ENCODE results near the gene ATP1A3.
A peak's percentile ranks its signal among the peaks of the same experiment; 100 is the strongest.
"Not testable (repeated sequence)": the region's sequence is repeated elsewhere in the genome, so short reads cannot be mapped to it uniquely, and the experiment has no call there.

The ATP1A3 gene

GRCh38 chr19:41944336-41944735 lies 49.7 kb downstream of the ATP1A3 start:
- DNase-seq = no peak

- DNase-seq = no peak
Measured at GRCh38 chr19:41941410-41942202, 52.4 kb downstream of the ATP1A3 start.

- DNase-seq = no peak
Measured at GRCh38 chr19:41940731-41941409, 53.2 kb downstream of the ATP1A3 start.

- DNase-seq = peak; percentile 49
Measured at GRCh38 chr19:41939861-41940730, 53.9 kb downstream of the ATP1A3 start.

- DNase-seq = not testable (repeated sequence)
Measured at GRCh38 chr19:41939209-41939608, 54.8 kb downstream of the ATP1A3 start.

GRCh38 chr19:41937525-41938468 lies 56.2 kb downstream of the ATP1A3 start:
- no peak for DNase-seq

DNA sequence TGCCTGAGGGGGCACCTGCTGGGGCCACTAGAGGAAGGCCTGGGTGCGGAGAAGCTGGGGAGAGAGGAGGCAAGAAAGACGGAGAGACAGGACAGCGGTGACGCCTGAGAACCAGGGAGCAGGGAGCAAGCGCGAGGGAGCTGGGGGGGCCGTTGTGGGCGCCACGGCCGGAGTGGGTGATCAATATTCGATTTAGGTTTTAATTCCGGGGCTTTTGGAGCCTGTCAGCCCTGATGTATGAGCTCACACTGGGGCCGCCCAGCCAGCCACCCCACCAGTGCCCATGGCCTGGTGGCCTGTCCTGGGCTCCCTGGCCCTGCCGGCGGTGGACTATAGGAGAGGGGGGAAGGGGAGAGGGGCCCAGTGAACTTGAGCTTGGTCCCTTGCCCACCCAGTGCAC lies 57.1 kb downstream of the ATP1A3 start:
- no peak for DNase-seq

- no peak for DNase-seq
Measured at GRCh38 chr19:41936416-41936850, 57.6 kb downstream of the ATP1A3 start.

DNA sequence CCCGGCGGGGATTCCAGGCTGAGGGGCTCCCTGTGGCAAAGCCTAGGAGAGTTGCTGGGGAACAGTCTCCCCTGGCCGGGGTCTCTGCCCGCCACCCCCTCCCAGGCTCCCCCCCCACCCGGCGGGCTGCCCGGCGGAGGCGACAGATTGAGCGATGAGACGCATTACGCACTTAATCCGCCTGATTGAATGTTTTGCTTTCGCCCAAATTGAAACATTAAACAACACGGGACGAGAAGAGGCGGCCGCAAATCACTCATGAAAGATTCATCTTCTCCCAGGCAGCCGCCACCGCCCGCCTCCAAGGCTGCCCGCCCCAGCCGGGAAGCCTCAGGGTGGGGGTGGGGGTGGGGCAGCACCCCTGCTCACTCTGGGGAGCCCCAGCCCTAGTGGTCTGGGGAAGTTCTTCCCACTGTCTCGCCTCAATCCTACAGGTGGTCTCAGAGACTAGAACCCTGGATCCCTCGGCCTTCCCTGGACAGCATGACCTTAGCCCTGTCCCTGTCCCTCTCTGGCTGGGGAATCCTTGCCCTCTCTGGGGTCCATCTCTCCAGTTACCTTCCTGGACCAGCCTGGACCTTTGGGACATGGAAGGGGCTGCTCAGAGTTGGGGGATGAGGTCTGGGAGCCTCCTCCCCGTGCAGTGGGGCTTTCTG lies 58.1 kb downstream of the ATP1A3 start:
- no peak for DNase-seq

DNA sequence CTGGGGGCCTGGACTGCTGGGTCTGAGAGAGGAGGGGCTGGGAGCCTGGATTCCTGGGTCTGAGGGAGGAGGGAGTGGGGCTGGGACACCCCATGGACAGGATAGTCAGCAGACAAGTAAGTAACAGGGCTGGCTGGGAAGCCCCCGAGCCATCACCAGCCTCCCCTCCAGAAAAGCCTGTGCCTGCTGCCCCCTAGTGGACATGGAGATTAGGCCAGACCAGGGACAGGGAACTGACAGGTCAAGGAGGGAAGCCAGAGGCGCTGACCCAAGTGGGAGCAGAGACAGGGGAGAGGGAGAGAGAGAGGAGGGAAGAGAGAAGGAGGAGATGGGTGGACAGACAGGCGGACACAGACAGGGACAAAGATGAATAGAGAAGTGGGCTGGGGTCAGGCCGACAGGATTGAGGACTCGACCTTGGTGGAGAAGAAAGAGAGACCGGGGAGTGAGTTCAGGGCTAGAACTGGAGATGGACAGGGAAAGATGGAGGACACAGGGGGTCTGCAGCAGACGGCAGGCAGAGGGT lies 59.1 kb downstream of the ATP1A3 start:
- peak; percentile 73 for DNase-seq

GRCh38 chr19:41933693-41934426 lies 60.2 kb downstream of the ATP1A3 start:
- DNase-seq = no peak

DNA sequence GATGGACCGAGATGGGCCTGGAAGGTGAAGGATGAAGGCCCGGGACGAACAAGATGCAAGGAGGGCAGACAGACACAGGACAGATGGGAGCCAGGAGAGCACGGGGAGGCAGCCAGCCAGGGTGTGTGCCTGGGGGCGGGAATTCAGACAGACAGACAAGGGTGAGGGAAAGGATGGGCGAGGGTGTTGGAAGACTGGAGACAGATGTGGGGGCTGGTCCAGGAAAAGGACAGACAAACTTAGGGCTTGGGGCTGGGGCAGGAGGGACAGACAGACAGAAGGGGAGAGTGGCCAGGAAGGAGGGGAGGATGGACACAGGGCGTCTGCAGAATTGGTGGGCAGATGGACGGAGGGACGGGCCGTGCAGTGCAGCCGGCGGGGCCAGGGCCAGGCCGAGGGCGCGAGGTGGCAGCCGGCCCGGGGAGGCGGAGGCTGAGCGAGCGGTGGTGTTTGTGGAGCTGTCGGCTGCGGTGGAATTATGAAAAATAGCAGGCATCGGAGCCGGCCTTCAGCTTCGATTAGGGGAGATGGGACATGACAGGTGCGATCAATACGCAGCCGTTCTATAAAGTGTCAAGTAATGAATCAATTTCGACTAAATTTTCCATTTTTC lies 61.2 kb downstream of the ATP1A3 start:
- DNase-seq = no peak

GRCh38 chr19:41932259-41932719 lies 61.7 kb downstream of the ATP1A3 start:
- no peak for DNase-seq

- DNase-seq = no peak
Measured at GRCh38 chr19:41930926-41931592, 63.0 kb downstream of the ATP1A3 start.

- no peak for DNase-seq
Measured at GRCh38 chr19:41930322-41930722, 63.7 kb downstream of the ATP1A3 start.

GRCh38 chr19:41929536-41930071 lies 64.4 kb downstream of the ATP1A3 start:
- DNase-seq = no peak

DNA sequence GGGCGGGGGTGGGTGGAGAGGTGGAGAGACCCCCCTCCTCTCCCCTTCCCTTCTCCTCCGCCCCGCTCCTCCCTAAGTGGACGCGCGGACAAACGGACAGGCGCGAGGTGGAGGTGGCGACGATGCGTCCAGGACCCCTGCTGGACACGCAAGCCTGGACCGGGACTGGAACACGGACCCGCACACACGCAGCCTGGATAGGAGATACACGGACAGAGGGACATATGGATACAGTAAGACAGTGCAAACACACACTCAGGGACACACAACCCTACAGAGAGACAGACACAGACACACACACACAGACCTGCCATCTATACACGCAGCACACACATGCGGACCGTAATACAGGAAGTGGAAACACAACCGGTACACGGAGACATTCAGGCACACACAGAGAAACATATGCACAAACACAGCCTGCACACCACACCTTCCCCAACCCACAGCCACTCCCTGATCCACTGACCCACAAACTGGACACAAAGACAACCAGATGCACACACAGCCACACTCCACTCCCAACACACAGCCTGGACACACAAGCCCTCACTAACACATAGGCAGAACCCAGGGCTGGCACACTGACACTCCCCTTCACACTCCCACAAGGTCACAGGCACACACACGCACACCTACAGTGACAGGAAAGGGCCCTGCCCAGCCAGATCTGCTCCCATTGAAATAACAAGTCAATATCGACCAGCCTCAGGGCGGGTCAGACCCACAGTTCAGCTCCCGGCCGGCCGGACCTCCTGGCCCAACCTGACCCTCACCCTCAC lies 65.1 kb downstream of the ATP1A3 start:
- DNase-seq = no peak

GRCh38 chr19:41928221-41928683 lies 65.8 kb downstream of the ATP1A3 start, which contains the start of gene ERFL:
TSS of gene ERFL (minus strand) at chr19:41928449. CDS start at chr19:41912919, 15,530 bp downstream.
- no peak for DNase-seq

Data from T-helper 9 cell (primary cell).